Measurements from ENCODE around the gene SCYL1. TPM values are rescaled to one million over a fixed set of nuclear protein-coding genes. Genes with fewer than 3 reads are reported as not detected.

SCYL1 gene
- polyA plus RNA-seq, 2 donors = 41.8 to 52.4 TPM

- no peaks in the 10 kb centered on the region for H3K27me3 ChIP-seq (ENCODE audit: control insufficient read depth in 1 of 2, insufficient read depth in 2 of 2, low read length in 2 of 2)
- WGBS, 2 donors = 1% methylated on average over 50 to 67 of the region's 67 CpGs
- peak overlapping the region; percentile 94 to 97 for H3K27ac ChIP-seq (ENCODE audit: low read depth in 2 of 2, low read length in 1 of 2)
- H3K36me3 ChIP-seq (ENCODE audit: control insufficient read depth in 2 of 2, insufficient read depth in 2 of 2, low read length in 1 of 2) = peaks cover 0 to 10% of the 10 kb centered on the region in 2 donors
- H3K9me3 ChIP-seq (ENCODE audit: control insufficient read depth in 2 of 2, insufficient read depth in 1 of 2, low read depth in 1 of 2, low read length in 1 of 2) = no peaks in the 10 kb centered on the region
- H3K4me1 ChIP-seq (ENCODE audit: control insufficient read depth in 2 of 2, insufficient read depth in 2 of 2, low read length in 1 of 2) = peaks cover 0 to 40% of the 10 kb centered on the region in 2 donors
- peak overlapping the region; percentile 69 to 71 for H3K4me3 ChIP-seq (ENCODE audit: low read depth in 1 of 2, low read length in 2 of 2)
These were observed 49.4 kb downstream of the SCYL1 start for GRCh38 chr11:65574109-65574810.

DNA sequence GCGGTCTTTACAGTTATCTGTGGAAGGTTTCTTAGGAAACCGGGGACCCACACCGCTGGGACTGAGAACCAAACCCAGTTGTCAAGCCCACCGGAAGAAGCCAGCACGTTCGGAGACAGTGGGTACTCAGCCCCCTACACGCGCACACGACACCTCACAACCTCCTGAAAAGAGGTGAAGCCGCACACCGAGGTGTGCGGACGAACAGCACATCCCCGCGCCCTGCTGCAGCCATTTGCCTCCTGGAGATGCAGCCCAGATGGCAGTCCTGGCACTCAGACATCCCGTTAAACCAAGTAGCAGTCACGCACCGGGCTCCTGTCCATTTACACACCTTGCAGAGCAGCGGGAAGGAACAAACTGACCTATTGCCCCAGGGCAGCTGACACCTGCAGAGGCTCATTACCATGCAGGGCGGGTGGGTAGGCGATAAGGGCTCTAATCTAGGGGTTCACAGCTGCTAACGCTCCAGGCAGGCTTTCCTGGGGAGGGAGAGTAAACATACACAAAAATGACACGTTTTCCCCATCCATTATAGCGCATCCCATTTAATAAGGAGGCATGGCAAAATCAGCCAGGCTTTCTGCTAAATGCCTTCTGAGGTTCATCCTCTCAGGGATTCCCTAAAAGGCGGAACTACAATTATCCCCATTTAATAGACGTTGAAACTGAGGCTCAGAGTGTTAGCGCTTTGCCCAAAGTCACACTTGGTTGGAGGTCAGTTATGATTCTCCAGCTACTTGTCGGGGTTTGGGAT, 50.1 kb downstream of the SCYL1 start:
- Histone ChIP-seq H3K4me3 (ENCODE audit: low read depth in 1 of 2, low read length in 2 of 2) (peak overlapping the region; percentile 58 to 71), H3K9me3 (ENCODE audit: control insufficient read depth in 2 of 2, insufficient read depth in 1 of 2, low read depth in 1 of 2, low read length in 1 of 2) (no peaks in the 10 kb centered on the region), H3K36me3 (ENCODE audit: control insufficient read depth in 2 of 2, insufficient read depth in 2 of 2, low read length in 1 of 2) (peaks cover 3 to 16% of the 10 kb centered on the region in 2 donors), H3K4me1 (ENCODE audit: control insufficient read depth in 2 of 2, insufficient read depth in 2 of 2, low read length in 1 of 2) (peaks cover under 1 to 39% of the 10 kb centered on the region in 2 donors), H3K27me3 (ENCODE audit: control insufficient read depth in 1 of 2, insufficient read depth in 2 of 2, low read length in 2 of 2) (no peaks in the 10 kb centered on the region), H3K27ac (ENCODE audit: low read depth in 2 of 2, low read length in 1 of 2) (peak overlapping the region; percentile 94 to 97)
- 10% methylated on average over 28 of the region's 28 CpGs for WGBS, 2 donors

DNA sequence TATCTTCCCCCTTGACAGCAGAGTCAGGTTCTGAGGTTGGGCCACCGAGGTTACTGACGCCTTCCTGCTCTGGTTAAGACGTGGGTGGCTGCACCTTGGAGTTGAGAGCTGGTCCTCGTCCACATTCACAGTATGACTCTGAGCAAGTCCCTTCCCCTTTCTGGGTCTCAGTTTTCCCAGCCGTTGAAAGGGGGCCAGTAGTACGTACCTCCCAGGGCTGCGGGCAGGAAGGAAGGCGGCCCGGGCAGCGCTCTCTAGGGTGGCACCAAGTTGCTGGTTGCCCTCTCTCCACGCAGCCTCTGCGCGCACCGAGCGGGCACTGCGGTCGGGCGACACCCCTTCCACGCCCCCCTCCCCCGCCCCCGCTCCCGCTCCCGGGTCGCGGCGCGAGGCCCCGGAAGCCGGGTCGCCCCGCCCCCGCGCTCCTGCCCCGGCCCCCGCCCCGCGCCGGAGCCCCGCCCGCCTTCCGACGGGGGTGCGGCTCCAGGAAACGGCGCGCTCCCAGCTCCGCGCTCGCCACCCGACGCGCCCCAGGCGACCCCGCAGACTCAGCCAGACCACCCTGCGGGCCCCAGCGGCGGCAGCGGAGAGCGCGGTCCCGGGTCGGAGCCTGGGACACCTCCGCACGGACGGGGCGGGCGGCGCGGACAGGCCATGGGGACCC, 50.8 kb downstream of the SCYL1 start, which contains the start of gene EHBP1L1:
Gene EHBP1L1, plus strand, starts transcription at position 486 of the 664 bp plus-strand sequence. CDS start 250 bp downstream, outside the sequence.
- Histone ChIP-seq H3K9me3 (ENCODE audit: control insufficient read depth in 2 of 2, insufficient read depth in 1 of 2, low read depth in 1 of 2, low read length in 1 of 2) (no peaks in the 10 kb centered on the region), H3K4me1 (ENCODE audit: control insufficient read depth in 2 of 2, insufficient read depth in 2 of 2, low read length in 1 of 2) (peaks cover 2 to 39% of the 10 kb centered on the region in 2 donors), H3K27me3 (ENCODE audit: control insufficient read depth in 1 of 2, insufficient read depth in 2 of 2, low read length in 2 of 2) (no peaks in the 10 kb centered on the region), H3K4me3 (ENCODE audit: low read depth in 1 of 2, low read length in 2 of 2) (peak within 1 kb of the TSS; percentile 71 to 74), H3K27ac (ENCODE audit: low read depth in 2 of 2, low read length in 1 of 2) (peak within 1 kb of the TSS; percentile 97 to 98), H3K36me3 (ENCODE audit: control insufficient read depth in 2 of 2, insufficient read depth in 2 of 2, low read length in 1 of 2) (peaks cover 6 to 23% of the 10 kb centered on the region in 2 donors)
- WGBS, 2 donors = 1 to 3% methylated on average over 26 to 69 of the region's 69 CpGs

DNA sequence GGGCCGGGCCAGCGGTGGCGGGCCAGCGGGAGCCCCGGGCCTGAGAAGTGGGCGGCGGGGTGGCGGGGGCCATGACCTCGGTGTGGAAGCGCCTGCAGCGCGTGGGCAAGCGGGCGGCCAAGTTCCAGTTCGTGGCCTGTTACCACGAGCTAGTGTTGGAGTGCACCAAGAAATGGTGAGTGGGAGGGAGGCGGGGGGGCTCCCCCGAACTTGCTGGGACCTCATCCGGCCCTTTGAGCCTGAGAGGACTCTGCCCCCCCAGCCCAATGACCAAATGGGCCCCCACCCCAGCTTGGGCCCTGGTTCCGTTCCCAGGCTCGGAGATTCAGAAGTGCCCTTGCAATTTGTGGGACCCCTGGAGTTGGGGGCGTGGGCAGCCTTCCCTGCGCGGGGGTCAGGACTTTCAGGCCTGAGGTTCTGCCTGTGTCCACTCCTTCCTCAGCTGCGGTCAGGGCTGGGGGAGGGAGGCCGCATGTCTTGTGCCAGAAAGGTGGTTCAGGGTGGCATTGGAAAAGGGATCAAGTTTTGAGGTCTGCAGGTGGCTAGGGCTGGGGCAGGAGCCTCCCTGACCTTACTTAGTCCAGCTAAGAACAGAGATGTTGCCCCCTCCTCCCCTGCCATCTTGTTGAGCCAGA, 51.5 kb downstream of the SCYL1 start:
- Histone ChIP-seq H3K27me3 (ENCODE audit: control insufficient read depth in 1 of 2, insufficient read depth in 2 of 2, low read length in 2 of 2) (no peaks in the 10 kb centered on the region), H3K36me3 (ENCODE audit: control insufficient read depth in 2 of 2, insufficient read depth in 2 of 2, low read length in 1 of 2) (peaks cover 7 to 29% of the 10 kb centered on the region in 2 donors), H3K4me3 (ENCODE audit: low read depth in 1 of 2, low read length in 2 of 2) (peak overlapping the region; percentile 71 to 74), H3K4me1 (ENCODE audit: control insufficient read depth in 2 of 2, insufficient read depth in 2 of 2, low read length in 1 of 2) (peaks cover 2 to 35% of the 10 kb centered on the region in 2 donors), H3K27ac (ENCODE audit: low read depth in 2 of 2, low read length in 1 of 2) (peak overlapping the region; percentile 97 to 98), H3K9me3 (ENCODE audit: control insufficient read depth in 2 of 2, insufficient read depth in 1 of 2, low read depth in 1 of 2, low read length in 1 of 2) (no peaks in the 10 kb centered on the region)
- WGBS, 2 donors = 2 to 9% methylated on average over 26 of the region's 26 CpGs

DNA sequence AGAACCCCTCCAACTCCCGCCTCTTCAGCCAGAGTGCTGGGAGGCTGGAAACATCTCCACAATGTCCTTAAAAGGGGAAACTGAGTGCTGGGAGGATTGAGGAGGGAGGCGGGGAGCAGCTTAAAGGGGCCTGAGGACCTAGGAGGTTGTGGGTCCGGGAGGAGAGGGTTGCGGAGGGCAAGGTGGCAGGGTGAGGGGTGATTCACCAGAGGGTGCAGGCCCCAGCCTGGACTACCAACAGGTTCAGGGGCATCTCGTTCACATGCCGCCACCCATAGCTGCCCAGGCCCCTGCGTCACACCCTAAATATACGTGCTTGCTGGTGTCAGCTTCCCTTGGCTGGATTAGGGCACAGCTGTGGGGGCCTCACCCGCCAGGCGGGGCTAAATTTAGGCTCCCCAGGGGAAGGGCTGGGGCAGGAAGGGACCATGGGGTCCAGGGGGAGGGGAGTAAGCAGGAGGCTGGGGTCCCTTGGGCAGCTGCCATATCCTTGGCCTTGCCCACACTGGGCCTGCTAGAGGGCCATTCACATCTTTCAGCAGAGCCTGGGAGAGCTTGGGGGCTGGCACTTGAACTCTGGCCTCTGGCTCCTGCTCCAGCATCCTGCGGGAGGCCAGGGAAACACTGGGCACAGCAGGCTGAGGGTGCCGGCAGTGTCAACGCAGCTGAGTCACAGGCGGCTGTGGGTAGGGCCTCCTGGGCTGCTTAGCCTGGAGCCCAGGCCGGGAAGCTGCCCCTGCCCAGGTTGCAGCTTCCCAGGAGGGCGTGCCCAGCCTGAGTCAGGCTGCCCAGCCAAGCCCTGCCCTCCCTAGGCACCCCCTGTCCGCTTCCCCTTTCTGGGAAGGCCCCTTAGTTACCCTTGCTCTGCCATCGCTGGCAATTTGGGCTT, 52.2 kb downstream of the SCYL1 start:
- WGBS, 2 donors = 12 to 27% methylated on average over 17 to 18 of the region's 18 CpGs
- H3K27ac ChIP-seq (ENCODE audit: low read depth in 2 of 2, low read length in 1 of 2) = peak overlapping the region; percentile 97 to 98
- no peaks in the 10 kb centered on the region for H3K27me3 ChIP-seq (ENCODE audit: control insufficient read depth in 1 of 2, insufficient read depth in 2 of 2, low read length in 2 of 2)
- peaks cover 11 to 34% of the 10 kb centered on the region in 2 donors for H3K36me3 ChIP-seq (ENCODE audit: control insufficient read depth in 2 of 2, insufficient read depth in 2 of 2, low read length in 1 of 2)
- H3K4me1 ChIP-seq (ENCODE audit: control insufficient read depth in 2 of 2, insufficient read depth in 2 of 2, low read length in 1 of 2) = peaks cover 2 to 27% of the 10 kb centered on the region in 2 donors
- H3K9me3 ChIP-seq (ENCODE audit: control insufficient read depth in 2 of 2, insufficient read depth in 1 of 2, low read depth in 1 of 2, low read length in 1 of 2) = no peaks in the 10 kb centered on the region
- peak overlapping the region; percentile 71 to 74 for H3K4me3 ChIP-seq (ENCODE audit: low read depth in 1 of 2, low read length in 2 of 2)

DNA sequence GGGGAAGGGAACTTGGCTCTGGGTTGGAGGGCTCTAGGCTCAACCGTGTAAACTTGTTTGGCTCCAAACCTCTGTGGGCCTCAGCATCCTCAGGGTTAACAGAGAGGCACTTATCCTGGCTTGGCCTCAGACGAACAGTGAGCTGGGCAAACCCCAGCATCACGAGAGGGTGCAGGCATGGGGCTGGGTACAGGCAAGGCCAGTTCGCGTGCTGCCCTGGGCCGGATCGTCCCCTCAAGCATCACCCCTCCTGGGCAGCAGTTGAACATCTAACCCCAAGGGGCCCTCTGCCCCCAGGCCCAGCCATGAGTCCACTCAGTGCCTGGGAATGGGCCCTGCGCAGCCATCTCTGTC, 52.9 kb downstream of the SCYL1 start:
- 37 to 51% methylated on average over 8 of the region's 8 CpGs for WGBS, 2 donors
- Histone ChIP-seq H3K36me3 (ENCODE audit: control insufficient read depth in 2 of 2, insufficient read depth in 2 of 2, low read length in 1 of 2) (peaks cover 11 to 37% of the 10 kb centered on the region in 2 donors), H3K27me3 (ENCODE audit: control insufficient read depth in 1 of 2, insufficient read depth in 2 of 2, low read length in 2 of 2) (no peaks in the 10 kb centered on the region), H3K4me1 (ENCODE audit: control insufficient read depth in 2 of 2, insufficient read depth in 2 of 2, low read length in 1 of 2) (peaks cover 2 to 27% of the 10 kb centered on the region in 2 donors), H3K9me3 (ENCODE audit: control insufficient read depth in 2 of 2, insufficient read depth in 1 of 2, low read depth in 1 of 2, low read length in 1 of 2) (no peaks in the 10 kb centered on the region), H3K27ac (ENCODE audit: low read depth in 2 of 2, low read length in 1 of 2) (peak overlapping the region; percentile 97 to 98), H3K4me3 (ENCODE audit: low read depth in 1 of 2, low read length in 2 of 2) (peak overlapping the region; percentile 71 to 74)

DNA sequence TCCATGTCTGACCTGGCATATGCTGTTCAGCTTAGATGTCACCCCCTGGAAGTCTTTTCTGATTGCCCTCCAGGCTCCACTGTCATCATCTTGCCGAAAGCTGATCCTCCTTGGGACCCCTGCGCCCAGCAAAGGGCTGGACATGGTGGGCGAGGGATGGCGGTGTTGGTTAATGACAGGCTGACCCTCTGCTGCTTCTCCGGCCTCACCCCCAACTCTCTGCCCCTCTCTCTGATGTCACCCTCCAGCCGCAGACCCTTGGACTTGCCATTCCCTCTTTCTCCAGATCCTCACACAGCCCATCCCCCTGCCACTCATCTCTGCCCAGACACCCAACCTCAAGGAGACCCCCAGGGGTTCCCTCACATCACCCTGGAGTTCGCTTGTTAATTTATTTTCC, 53.3 kb downstream of the SCYL1 start:
- peaks cover 2 to 27% of the 10 kb centered on the region in 2 donors for H3K4me1 ChIP-seq (ENCODE audit: control insufficient read depth in 2 of 2, insufficient read depth in 2 of 2, low read length in 1 of 2)
- no peaks in the 10 kb centered on the region for H3K9me3 ChIP-seq (ENCODE audit: control insufficient read depth in 2 of 2, insufficient read depth in 1 of 2, low read depth in 1 of 2, low read length in 1 of 2)
- H3K27ac ChIP-seq (ENCODE audit: low read depth in 2 of 2, low read length in 1 of 2) = peak overlapping the region in 1 of 2 donors; percentile 98
- WGBS, 2 donors = 82 to 94% methylated on average over 7 of the region's 7 CpGs
- H3K36me3 ChIP-seq (ENCODE audit: control insufficient read depth in 2 of 2, insufficient read depth in 2 of 2, low read length in 1 of 2) = peaks cover 11 to 37% of the 10 kb centered on the region in 2 donors
- H3K4me3 ChIP-seq (ENCODE audit: low read depth in 1 of 2, low read length in 2 of 2) = peak overlapping the region; percentile 71 to 74
- no peaks in the 10 kb centered on the region for H3K27me3 ChIP-seq (ENCODE audit: control insufficient read depth in 1 of 2, insufficient read depth in 2 of 2, low read length in 2 of 2)

DNA sequence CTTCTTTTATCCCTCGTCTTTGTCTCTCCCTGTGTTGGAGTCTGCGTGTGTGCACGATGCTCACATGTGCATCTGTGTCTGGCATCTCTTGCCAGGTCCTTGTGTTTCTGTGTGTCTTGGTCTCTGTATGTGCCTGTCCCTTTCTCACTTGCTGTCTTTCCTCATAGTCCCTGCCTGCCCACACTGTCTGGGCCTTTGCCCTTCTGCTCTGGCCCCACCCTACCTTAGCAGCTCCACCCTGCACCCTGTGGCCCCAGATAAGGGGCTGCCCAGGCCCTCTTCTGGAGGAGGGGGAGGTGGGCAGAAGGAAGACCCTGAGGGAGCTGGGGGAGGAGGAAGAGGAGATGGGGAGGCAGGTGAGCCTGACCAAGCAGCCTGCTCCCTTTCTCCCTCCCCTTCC, 53.8 kb downstream of the SCYL1 start:
- no peak overlapping the region for H3K4me3 ChIP-seq (ENCODE audit: low read depth in 1 of 2, low read length in 2 of 2)
- peaks cover 11 to 34% of the 10 kb centered on the region in 2 donors for H3K36me3 ChIP-seq (ENCODE audit: control insufficient read depth in 2 of 2, insufficient read depth in 2 of 2, low read length in 1 of 2)
- H3K27ac ChIP-seq (ENCODE audit: low read depth in 2 of 2, low read length in 1 of 2) = no peak overlapping the region
- no peaks in the 10 kb centered on the region for H3K27me3 ChIP-seq (ENCODE audit: control insufficient read depth in 1 of 2, insufficient read depth in 2 of 2, low read length in 2 of 2)
- 78 to 87% methylated on average over 3 of the region's 3 CpGs for WGBS, 2 donors
- H3K9me3 ChIP-seq (ENCODE audit: control insufficient read depth in 2 of 2, insufficient read depth in 1 of 2, low read depth in 1 of 2, low read length in 1 of 2) = no peaks in the 10 kb centered on the region
- H3K4me1 ChIP-seq (ENCODE audit: control insufficient read depth in 2 of 2, insufficient read depth in 2 of 2, low read length in 1 of 2) = peaks cover 2 to 22% of the 10 kb centered on the region in 2 donors

Measured in esophagus (tissue), 2 donors.